SK-N-DZ (cell line): ENCODE results near the gene GMPR2.
A peak's percentile ranks its signal among the peaks of the same experiment; 100 is the strongest.
"Not testable (repeated sequence)": the region's sequence is repeated elsewhere in the genome, so short reads cannot be mapped to it uniquely, and the experiment has no call there.

ENCODE experiments used
- DNase-seq: peaks from one replicate; pipeline ENCODE4 v3.0.0-alpha.2; 2015; ENCODE audit warnings: low spot score

Gene GMPR2

DNA sequence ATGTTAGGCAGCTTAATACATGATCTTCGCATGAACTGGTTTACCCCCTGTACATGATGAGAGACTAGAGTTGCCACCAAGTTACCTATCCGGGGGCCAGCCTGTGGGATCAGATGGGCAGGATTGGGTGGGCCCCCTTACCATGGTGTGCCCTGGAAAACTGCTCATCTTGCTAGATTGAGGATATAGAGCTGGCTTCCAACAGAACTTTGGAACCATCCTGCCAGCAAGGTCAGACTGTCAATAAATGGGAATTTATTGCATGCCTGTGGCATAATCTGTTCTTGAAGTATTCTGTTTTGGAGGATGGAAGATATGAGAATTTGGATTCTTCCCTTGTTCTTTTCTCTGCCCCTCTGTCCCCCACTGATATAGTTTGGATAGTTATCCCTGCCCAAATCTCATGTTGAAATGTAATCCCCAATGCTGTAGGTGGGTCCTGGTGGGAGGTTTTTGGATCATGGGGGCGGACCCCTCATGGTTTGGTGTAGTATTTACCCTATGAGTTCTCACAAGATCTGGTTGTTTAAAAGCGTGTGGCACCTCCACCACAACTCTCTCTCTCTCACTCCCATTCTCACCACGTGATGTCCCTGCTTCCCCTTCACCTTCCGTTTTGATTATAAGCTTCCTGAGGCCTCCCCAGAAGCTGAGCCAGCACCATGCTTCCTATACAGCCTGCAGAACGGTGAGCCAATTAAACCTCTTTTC, 33.8 kb upstream of the GMPR2 start:
- no peak for DNase-seq

DNA sequence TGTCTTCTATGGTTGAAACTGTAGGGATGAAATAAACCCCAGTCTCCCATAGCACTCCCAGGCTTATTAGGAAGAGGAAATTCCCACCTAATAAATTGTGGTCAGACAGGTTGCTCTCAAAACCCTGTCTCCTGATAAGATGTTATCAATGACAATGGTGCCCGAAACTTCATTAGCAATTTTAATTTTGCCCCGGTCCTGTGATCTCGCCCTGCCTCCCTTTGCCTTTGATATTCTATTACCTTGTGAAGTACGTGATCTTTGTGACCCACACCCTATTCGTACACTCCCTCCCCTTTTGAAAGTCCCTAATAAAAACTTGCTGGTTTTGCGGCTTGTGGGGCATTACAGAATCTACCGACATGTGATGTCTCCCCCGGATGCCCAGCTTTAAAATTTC, 30.2 kb upstream of the GMPR2 start:
- DNase-seq: not testable (repeated sequence)

DNA sequence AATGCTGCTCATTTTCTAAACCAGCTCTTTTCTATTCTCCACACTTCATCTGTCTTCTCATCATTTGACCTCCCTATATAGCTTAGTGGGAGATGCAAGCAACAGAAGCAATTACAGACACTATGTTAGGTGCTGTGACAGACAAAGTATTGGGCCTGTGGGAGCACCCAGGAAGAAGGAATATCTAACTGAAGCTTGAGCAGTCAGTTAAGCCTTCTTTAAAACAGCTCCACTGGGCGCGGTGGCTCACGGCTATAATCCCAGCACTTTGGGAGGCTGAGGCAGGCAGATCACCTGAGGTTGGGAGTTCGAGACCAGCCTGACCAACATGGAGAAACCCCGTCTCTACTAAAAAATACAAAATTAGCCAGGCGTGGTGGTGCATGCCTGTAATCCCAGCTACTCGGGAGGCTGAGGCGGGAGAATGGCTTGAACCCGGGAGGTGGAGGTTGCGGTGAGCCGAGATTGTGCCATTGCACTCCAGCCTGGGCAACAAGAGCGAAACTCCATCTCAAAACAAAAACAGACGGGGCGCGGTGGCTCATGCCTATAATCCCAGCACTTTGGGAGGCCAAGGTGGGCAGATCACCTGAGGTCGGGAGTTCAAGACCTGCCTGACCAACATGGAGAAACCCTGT, 29.4 kb upstream of the GMPR2 start:
- DNase-seq: not testable (repeated sequence)

DNA sequence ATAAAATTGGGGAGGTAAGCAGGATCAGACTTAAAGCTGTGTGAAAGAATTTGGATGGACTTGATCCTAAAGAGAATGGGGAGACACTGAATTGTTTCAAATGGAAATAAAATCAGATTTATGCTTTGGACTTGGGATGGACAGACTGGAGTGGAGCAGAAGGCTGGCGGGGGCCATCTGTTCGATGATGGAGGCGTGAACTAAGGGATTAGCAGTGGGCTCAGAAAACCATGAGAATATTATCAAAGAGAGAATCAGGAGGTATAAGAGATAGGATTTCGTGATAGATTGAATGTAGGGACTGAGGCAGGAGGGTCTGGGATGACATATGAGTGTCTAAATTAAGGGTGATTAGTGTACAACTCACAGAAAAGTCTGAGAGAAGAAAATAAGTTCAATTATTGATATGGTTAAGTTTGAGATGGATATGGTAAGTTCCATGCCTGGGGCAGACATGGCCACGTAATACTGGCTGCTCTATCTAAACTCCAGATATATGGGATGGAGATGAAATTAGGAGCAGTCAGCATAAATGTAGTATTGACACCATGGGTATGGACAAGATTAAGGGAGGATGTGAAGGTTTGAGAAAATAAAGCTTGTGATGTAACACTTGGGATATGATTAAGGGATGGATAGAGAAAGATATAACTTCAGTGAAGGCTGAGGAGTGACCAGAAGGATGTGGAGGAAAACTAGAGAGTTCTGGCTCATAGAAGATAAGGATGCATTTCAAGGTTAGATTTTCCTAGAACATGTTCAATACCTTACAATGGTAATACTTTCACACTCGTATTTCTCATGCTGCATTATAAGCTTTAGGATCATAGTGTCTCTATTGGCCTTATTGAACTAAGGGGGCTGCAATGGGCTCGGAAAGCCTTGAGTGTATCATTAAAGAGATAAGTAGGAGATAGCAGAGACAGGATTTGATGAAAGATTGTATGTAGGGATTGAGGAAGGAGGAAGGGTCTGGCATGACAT, 28.3 kb upstream of the GMPR2 start:
- DNase-seq: no peak

DNA sequence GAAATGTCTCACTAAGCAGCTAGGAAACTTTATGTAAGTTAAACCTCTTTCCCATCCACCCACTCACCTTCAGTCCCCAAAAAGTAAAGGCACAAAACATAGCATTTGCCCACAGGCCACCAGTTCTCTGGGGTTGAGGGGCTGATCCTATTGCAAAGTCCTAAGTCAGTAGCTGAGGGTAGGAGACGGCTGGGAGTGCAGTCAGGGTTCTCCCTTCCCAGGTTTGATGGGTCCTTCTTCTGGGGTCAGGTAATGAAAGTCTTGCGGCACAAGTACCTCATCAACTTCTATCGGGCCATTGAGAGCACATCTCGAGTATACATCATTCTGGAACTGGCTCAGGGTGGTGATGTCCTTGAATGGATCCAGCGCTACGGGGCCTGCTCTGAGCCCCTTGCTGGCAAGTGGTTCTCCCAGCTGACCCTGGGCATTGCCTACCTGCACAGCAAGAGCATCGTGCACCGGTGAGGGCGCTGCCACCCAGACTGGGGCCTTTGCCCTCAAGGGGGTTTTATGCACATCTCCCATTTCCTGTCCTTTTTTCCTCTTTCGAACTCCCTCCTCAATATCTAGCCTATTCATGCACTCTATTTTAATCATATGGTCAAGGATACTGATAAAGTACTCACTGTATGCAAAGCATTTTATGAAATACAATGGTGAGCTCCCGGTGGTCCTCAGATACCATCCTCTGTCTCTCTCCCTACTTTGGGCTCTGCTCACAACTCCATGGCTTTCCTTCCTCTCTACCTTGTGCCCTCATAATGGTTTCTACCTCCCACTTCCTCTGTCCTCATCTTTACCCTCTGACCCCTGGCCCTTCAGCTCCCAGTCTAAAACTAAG, 26.2 kb upstream of the GMPR2 start:
- no peak for DNase-seq

DNA sequence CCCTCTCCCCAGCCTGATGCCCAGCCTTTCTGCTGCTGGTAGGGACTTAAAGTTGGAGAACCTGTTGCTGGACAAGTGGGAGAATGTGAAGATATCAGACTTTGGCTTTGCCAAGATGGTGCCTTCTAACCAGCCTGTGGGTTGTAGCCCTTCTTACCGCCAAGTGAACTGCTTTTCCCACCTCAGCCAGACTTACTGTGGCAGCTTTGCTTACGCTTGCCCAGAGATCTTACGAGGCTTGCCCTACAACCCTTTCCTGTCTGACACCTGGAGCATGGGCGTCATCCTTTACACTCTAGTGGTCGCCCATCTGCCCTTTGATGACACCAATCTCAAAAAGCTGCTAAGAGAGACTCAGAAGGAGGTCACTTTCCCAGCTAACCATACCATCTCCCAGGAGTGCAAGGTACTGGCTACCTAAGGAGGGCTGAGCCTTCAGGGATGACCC, 25.6 kb upstream of the GMPR2 start:
- DNase-seq: no peak

DNA sequence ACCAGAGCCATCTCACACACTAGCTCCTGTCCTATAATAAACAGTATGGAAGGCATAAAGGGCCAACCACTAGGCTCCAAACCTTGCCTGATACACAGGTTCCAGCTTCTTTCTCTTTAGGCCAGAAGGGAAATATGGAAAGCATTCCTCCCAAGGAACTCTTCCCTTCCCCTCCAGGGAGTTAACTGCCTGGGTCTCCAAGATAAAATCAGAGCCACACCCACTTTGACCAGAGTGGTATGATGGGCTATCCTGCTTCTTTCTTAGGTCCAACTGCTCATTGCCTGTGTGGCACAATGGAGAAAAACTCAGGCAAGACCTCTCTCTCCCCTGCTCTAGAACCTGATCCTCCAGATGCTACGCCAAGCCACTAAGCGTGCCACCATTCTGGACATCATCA, 25.1 kb upstream of the GMPR2 start:
- DNase-seq: no peak

DNA sequence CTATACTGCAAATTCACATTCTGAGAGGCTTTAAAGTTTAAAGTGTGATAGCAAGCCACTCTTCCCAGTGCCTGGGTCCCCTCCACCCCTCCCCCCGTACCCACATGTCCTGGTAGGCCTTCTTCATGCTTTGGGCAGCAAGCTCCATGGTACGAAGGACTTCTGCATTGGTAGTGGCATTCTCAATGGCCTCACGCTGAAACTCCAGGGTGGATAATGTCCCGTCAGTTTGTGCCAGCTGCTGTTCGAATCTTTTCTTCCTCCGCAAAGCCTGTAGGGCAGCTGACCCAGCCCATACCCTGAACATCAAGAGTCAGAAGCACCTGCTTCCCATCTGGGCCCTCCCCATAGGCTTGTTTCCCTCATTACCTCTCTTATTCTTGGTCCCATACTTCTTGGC, 21.4 kb upstream of the GMPR2 start:
- DNase-seq: no peak

DNA sequence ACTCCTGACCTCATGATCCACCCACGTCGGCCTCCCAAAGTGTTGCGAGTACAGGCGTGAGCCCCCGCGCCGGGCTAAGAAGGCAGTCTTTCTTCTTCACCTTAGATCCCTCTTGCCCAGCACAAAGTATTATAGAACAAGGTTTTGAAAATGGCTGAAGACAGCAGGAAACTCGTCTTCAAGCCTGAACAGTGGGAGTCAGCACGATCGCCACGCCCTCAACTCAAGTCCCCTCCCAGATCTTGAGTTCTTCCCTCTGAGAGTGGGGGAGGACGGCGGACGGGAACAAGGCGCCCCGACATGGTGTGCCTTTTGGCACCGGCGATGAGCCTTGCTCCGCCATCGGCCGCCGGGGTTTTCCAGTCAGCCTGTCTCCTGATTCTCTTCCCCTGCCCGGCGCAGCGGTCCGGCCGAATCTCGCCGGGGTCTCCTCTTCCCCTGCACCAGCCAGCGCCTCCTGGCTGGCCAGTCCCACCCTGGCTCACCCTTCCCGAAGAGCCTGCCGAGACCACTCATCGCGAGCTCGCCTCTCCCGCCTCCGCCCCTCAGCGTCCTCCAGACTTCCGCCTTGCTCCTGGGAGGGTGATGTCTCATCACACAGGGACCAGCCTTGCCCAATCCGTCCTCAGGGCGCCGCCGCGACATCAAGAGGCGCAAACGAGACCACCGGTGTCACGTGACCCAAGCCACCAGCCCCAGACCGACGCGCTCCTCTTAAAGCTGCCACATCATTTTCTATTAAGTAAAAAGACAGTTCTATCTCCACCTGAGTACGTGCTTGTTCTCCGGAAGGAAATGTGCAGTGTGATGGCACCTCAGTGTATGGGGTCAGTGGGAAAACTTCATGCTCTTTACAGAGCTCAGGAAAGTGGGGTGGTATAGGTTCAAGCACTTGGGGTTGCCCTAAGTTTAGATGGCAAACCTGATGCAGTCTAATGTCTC, 19.5 kb upstream of the GMPR2 start, which contains the start of gene CHMP4A:
TSS of gene CHMP4A (minus strand) at position 565 of the 942 bp plus-strand sequence. CDS start at position 516, 49 bp downstream.
- peak; percentile 99 for DNase-seq

DNA sequence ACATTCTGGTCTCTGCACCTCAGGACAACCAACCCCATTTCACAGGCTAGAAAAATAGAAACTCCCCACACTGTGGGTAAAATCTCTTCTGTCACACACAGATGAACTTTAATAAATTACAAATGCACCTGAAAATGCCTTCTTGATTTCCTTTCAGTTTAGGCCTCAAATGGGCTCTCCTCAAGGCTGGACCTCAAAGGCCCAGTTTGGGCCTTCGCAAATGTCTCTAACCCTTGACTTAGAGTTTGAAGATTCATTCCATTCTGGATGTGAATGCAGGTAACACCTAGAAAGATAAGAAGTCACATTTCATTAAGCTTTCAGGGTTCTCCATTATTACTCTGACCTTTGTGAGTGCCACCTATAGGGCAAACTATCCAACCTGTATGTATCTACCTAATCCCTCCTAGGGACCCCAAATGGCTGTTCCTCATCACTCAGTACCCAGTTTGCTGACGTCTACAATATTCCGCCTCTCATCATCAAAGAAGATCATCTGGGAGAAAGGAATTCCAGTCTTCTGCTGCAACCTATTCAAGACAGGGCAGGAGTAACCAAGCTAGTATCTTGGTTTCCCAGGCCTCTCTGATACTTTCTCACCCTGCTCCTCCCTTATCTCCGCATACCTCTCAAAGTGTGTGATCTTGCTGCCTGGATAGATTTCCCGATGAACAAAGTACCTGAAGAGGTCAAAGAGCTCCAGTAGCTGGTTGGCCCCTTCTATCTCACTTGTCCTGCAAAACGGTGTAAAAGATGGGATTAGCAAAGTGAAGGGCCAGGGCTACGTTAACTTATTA, 18.7 kb upstream of the GMPR2 start:
- DNase-seq: no peak

DNA sequence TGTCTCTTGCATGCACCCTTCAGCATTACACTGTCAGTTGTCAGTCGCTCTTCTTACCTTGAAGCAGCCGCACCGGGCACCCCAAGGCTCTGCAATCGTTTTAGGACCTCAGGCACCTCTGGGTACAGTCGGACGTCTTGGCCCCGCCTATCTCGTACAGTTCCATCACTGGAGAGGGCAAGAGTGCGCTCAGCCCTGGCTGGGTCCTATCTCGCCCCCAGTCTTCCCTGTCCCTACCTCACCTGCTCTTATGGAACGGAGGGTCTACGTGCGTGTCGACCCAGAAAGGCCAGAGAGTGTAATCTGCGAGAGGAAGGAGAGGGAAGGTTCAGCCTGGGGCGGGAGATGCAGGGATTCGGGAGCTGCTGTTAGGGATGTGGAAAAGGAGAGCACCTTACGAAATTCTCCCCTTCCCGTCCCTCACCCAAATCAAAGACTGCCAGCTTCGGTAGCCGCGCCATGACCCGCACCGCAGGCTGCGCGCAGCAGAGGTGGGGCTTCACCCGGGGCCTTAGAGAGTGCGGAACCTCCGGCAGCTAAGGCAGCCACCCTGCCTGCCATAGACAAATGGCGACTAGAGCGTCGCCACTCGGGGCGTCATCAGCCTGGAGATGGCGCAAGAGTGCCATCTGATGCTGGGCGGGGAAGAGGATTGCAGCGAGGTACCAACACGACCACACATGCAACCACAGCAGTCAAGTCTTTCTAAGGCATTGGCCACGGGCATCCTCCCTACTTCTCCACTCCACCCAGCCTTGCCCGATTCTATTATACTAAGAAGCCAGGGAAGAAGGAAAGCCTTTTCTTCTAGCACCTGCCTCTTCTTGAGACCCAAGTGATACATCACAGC, 17.0 kb upstream of the GMPR2 start, which contains the start of gene MDP1:
TSS of gene MDP1 (minus strand) at position 572 of the 850 bp plus-strand sequence. CDS start at position 461, 111 bp downstream.
- DNase-seq: peak; percentile 89

DNA sequence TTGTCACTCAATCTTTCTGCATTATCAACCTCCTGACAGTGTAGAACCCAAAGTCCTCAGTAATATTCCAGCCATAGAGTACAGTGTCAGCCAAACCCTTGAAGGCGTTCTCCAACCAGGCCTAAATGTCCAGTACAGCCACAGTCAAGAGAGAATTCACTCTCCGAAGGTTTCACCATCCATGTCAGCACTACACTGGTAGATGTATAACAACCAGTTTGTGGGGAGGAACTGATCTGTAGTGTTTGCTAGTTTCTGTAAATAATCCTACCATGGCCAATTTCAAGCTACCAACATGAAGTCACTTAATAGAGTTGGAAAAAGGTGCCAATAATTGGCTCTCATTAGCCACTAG, 16.4 kb upstream of the GMPR2 start:
- DNase-seq: no peak

DNA sequence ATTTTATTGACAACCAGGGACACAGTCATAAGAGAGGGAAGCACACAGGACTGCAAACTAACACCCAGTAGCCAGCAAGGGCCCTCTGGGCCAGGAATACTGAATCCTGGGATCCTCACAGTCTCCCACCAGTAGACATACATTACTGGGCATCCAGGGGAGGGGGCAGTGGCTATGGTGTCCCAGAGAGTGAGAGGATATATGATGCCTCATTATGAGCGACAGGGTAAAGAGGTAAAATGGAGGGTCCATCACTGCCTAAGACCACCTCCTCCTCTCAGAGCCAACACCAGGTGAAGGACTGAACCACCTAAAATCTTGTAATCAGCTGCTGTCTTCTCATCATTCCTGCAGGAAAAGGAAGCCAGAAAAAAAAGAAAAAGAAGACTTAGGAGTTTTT, 15.9 kb upstream of the GMPR2 start:
- not testable (repeated sequence) for DNase-seq

DNA sequence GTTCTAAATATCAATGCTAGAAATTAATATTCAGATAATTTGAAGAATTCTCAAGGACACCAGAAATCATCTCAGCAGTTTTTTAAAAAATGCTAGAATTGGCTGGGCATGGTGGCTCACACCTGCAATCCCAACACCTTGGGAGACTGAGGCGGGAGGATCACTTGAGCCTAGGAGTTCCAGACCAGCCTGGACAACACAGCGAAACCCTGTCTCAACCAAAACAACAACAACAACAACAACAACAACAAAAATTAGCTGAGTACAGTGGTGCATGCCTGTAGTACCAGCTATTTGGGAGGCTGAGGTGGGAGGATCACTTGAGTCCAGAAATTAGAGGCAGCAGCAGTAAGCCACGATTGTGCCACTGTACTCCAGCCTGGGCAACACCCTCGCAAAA, 13.6 kb upstream of the GMPR2 start:
- DNase-seq: no peak

DNA sequence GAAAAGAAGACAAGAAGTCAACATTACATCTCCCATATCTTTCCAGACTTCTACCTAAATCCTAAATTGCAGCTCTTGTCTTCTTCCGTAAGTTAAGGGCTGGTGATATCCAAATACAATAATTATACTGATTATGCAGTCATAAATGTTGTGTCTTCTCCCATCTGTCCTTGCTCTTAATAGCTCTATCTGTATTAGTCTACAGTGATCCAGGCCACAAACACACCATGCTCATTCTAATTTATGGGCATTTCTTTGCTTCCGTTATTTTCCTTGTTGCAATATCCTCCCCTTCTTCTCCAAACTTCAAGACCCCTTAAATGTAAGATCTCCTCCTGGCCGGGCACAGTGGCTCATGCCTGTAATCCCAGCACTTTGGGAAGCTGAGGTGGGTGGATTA, 13.2 kb upstream of the GMPR2 start:
- DNase-seq: no peak

DNA sequence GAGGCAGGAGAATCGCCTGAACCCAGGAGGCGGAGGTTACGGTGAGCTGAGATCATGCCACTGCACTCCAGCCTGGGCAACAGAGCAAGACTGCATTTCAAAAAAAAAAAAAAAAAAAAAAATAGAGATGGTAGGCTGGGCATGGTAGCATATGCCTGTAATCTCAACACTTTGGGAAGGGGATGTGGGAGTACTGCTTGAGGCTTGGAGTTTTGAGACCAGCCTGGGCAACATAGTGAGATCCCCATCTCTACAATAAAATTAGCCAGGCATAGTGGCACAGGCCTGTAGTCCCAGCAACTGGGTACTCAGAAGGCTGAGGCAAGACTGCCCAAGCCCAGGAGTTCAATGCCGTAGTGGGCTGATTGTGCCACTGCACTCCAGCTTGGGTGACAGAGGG, 9.7 kb upstream of the GMPR2 start:
- DNase-seq: not testable (repeated sequence)

DNA sequence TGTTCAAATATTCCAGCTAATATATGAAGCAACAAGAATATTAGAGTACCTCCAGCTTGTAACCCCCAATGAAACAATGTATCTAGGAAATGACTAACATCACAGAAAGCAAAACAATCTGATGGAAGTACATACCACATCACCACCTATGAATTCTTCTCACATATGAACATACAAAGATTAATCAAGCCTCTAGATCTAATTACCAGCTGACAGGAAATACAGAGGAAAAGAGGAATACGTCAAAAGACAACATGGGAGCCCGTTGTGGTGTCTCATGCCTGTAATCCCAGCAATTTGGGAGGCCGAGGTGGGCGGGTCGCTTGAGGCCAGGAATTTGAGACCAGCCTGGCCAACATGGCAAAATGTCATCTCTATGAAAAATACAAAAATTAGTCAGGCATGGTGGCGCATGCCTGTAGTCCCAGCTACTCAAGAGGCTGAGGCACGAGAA, 8.1 kb upstream of the GMPR2 start:
- no peak for DNase-seq

DNA sequence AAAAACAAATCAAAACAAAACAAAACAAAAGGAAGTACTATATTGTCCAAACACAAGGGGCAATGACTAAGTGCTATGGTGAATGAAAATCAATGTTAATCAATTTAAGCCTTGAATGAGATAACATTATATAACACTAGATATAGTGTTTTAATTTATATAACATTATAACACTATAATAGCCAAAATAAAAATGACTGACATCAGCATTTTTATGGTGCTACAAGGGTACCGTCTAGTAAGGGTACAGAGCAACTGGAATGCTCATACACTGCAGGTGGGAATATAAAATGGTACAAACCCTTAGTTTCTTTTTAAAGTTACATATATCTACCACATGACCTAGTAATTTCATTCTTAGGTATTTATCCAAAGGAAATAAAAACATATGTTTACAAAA, 6.3 kb upstream of the GMPR2 start:
- DNase-seq: no peak
